CD4-positive, alpha-beta T cell treated with Interleukin-21 for 1 hour (primary cell): ENCODE data around the gene NR1H3.
A peak's percentile ranks its signal among the peaks of the same experiment; 100 is the strongest.

Source experiments
- DNase-seq: peaks from one replicate; pipeline ENCODE4 v3.0.0-alpha.2; 2020

NR1H3 gene

GRCh38 chr11:47244448-47245350, 13.1 kb upstream of the NR1H3 start:
- DNase-seq = peak; percentile 11

GRCh38 chr11:47245611-47246357, 12.0 kb upstream of the NR1H3 start:
- DNase-seq = no peak

- no peak for DNase-seq
These were observed 10.3 kb upstream of the NR1H3 start for GRCh38 chr11:47247502-47247901.

- no peak for DNase-seq
These were observed 9.5 kb upstream of the NR1H3 start for GRCh38 chr11:47248304-47248663.

DNA sequence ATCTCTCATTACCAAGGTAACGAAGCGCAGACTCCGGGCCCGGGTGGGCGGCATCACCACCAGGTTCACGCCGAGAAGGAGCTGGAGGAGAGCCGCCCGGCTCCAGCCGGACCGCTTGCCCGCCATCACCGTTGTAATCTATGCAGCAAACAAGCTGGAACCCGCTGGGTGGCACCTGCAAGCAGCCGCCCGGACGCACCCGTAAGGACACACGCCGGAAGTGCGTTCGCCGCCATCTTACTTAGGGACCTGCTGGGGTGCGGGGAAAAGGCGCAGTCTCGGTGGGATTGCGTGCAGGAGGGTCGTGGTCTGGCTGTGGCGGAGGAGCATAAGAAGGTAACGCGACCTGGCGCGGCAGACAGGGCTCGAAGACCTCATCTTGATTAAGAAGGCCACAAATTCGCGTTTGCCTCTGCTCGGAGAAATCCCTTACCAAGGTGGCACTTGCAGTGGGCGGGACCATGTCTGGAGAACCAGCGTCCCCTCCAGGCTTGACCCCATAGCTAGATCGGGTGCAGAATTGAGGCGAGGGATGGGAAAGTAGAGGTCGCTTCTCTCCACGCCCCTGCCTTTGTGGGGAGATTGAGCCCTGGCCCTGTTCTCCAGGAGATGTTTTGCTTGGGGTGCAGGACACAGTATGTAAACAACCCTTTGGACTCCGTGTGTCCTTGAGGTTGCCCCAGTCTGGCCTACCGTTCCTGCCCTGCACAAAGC, 9.0 kb upstream of the NR1H3 start, which contains the start of gene ACP2:
Gene ACP2, minus strand, starts transcription at position 151 of the 714 bp plus-strand sequence. Its CDS starts 25 bp downstream, at position 126.
- DNase-seq = peak; percentile 88

DNA sequence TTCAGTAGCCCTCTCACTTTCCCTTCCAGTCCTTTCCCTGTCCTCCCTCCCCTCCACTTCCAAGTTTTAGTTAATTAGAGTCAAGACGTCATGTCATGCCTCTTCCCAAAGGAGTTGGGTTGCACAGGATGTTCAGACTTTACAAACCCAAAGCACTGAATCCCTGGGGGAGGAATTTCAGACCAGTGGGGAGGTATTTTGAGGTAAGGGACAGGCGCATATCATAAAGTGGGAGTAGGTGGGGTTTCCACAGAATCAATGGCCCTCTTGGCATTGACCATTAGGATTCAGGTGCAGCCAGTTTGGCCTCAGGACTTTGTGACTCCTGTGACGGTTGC, 8.4 kb upstream of the NR1H3 start:
- no peak for DNase-seq

- DNase-seq = no peak
These were observed 6.0 kb upstream of the NR1H3 start for GRCh38 chr11:47251751-47252150.

DNA sequence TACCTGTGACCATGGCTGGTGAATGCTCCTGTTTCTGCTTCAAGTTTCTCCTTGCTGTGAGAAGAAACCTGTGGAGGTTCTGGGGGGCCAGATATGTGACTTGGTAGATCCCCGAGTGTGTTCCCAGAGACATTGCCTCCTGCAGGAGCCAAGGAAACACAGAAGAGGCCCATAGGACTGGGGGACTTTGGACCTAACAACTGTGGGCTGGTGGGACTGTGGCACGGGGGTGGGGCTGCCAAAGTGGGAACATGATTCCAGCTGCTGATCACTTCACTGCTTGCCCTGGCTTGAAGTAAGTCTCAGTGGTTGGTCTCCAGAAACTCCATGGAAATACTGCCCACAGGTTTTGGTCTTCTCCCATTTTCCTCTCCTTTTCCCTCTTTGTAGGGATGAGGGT, 4.1 kb upstream of the NR1H3 start:
- no peak for DNase-seq

DNA sequence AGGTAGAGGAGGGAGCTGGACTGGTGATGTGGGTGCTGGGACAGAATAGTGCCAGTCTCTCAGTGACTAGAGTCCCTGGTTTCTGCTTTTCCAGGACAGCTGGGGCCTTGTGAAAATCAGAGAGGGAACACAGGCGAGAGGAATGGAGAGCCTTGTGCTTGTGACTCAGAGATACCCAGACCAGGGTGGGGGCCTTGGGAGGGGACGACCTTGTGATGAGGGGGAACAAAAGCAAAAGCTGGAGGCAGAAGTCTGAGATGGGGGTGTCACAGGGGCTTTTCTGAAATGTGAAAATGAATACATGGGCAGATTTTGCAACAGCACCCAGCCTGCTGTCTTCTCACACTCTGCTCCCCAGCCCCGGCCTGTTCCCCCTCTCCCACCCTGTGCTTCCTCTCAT, 3.4 kb upstream of the NR1H3 start:
- DNase-seq = no peak

GRCh38 chr11:47256374-47256773, 1.4 kb upstream of the NR1H3 start:
- no peak for DNase-seq

DNA sequence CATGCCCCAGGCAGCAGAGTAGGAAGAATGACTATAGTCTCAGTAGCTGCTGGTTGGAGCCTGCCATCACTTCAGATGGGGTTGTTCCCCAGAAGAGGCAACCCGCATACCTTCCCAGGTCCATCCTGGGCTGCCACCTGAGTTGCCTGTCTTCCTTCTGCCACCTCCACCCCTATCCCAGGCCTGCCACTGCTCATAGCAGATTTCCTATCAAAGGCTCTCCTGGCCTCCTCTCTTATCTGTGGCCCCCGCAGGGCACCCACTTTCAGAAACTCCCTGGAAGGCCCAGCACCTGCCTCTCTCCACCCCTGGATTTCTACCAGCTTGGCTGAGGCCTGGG, 649 bp upstream of the NR1H3 start:
- no peak for DNase-seq

DNA sequence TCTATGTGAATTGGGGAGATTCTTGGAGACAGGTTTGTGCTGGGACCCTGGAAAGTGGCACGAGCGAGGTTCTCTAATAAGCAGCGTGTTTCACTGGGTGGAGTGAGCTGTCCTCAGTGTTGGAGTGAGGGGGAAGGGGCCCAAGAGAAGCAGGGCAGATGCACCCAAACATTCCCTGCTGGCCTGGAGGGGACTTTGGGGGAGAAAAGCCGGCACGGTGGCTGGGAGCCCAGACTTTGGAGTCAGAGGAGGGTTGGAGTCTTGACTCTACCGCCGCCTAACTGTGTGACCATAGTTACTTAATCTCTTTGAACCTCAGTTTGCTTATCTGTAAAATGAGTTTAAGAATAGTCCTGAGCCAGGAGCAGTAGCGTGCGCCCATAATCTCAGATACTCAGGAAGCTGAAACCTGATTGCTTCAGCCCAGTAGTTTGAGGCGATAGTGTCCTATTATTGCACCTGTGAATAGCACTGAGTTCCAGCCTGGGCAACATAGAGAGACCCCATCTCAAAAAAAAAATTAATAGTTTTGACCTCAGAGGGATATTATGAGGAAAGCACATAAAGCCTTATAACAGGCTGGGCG, 614 bp downstream of the NR1H3 start:
- DNase-seq = no peak

DNA sequence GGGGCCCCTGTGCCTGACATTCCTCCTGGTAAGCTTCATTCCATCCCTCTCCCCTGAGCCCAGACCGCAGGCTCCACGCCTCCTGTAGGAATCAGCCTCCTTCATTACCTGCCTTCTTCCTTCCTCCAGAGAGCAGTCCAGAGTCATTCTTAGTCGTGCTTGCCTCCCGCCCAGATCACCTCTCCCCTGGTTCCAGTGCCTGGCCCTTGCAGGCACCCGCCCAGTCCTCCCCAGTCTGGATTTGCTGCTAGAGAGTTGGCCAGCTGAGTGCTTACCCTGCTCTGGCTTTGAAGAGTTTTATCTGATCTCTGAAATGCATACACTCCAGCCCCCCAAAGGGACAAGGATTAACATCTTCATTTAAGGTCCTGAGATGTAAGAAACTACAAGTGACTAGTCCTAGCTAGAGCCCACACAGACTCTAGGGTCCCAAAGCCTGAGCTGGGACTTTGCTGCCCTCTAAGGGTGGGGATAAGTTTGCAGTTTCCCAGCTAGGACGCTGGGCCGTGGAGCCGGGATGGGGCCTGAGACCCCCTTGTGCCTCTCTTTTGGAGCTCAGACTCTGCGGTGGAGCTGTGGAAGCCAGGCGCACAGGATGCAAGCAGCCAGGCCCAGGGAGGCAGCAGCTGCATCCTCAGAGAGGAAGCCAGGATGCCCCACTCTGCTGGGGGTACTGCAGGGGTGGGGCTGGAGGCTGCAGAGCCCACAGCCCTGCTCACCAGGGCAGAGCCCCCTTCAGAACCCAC, 1.6 kb downstream of the NR1H3 start:
- DNase-seq = peak; percentile 43

GRCh38 chr11:47260366-47260765, 2.6 kb downstream of the NR1H3 start:
- DNase-seq = no peak

DNA sequence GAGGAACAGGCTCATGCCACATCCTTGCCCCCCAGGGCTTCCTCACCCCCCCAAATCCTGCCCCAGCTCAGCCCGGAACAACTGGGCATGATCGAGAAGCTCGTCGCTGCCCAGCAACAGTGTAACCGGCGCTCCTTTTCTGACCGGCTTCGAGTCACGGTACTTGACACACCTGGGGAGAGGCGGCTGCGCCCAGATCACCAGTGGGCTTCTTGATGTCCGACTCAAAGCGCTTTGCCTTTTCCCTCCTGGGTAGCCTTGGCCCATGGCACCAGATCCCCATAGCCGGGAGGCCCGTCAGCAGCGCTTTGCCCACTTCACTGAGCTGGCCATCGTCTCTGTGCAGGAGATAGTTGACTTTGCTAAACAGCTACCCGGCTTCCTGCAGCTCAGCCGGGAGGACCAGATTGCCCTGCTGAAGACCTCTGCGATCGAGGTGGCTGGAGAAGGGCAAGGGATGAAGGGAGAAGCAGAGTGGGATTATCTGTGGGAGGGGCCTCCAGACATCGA, 3.5 kb downstream of the NR1H3 start:
- no peak for DNase-seq

DNA sequence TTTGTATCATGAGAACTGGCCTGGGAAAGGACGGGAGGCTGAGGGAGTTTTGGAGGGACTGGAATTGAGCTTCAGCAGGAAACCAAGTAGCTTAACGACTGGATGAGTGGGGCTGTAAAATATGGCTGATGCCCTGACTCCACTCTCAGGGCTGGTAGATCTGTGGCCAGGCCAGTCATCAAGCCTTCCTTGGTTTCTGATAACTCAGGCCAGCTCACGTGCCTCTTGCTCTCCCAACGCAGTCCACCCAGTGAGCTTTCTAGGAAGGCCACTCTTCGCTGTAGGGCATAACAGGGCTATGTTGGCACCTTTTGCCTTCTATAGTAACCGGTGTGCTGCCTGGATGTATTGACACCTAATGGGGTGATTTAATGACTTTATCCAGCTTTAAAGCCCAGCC, 6.3 kb downstream of the NR1H3 start:
- DNase-seq = no peak

- no peak for DNase-seq
These were observed 6.7 kb downstream of the NR1H3 start for GRCh38 chr11:47264521-47264920.

DNA sequence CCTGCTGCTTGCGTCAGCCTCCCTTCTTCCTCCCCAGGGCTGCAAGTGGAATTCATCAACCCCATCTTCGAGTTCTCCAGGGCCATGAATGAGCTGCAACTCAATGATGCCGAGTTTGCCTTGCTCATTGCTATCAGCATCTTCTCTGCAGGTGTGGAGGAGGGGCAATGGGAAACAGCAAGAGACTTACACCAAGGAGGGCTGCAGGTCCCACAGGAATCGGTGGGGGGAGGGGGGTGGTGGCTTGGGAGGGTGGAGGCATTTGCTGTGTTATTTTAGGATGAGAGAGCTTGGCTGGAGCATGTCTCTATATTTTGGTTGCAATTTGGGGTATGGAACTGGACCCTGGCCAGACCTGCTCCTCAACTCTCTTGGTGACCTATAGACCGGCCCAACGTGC, 10.1 kb downstream of the NR1H3 start:
- no peak for DNase-seq

DNA sequence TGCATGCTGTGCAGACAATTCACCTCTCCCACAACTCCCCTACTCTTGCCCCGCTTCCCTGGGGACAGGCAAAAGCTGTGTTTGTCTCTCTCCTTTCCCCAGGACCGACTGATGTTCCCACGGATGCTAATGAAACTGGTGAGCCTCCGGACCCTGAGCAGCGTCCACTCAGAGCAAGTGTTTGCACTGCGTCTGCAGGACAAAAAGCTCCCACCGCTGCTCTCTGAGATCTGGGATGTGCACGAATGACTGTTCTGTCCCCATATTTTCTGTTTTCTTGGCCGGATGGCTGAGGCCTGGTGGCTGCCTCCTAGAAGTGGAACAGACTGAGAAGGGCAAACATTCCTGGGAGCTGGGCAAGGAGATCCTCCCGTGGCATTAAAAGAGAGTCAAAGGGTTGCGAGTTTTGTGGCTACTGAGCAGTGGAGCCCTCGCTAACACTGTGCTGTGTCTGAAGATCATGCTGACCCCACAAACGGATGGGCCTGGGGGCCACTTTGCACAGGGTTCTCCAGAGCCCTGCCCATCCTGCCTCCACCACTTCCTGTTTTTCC, 10.7 kb downstream of the NR1H3 start:
- no peak for DNase-seq

- DNase-seq = peak; percentile 88
These were observed 11.4 kb downstream of the NR1H3 start for GRCh38 chr11:47269002-47269828.

GRCh38 chr11:47269829-47270305, 12.1 kb downstream of the NR1H3 start, which contains the start of gene MADD:
MADD (plus strand) TSS chr11:47270133.
- peak; percentile 92 for DNase-seq
